HL-60 (cell line): ENCODE measurements around the gene TGM1.

Experiments
- DNase-seq, 2 experiments: peaks; one replicate each; pipeline ENCODE4 v3.0.0-alpha.2; 2010 to 2020; ENCODE audit warnings: low read depth in 1 of 2, low spot score in 1 of 2
- H3K27ac ChIP-seq: fragments of 250-450 bp; sonication (Bioruptor Pico); replicated peaks from 2 replicates; pipeline ENCODE4 v1.5.1; 2020; ENCODE audit warnings: mild to moderate bottlenecking, moderate library complexity
- H3K27me3 ChIP-seq: fragments of 250-450 bp; sonication (Bioruptor Pico); 2 replicates; pipeline ENCODE4 v1.5.1; 2021; ENCODE audit warnings: mild to moderate bottlenecking, moderate library complexity; ENCODE audit not compliant: insufficient read depth, poor library complexity, severe bottlenecking
- H3K4me3 ChIP-seq: replicated peaks from 2 replicates; pipeline ENCODE4 v1.5.1; 2011; ENCODE audit warnings: mild to moderate bottlenecking, control low read depth, low read length; ENCODE audit not compliant: insufficient read depth
- CTCF ChIP-seq: IDR thresholded peaks from one replicate; pipeline ENCODE4 v1.5.1; 2011; ENCODE audit warnings: low read length, control low read depth, inconsistent platforms; ENCODE audit not compliant: insufficient read depth
- GABPA ChIP-seq: IDR thresholded peaks from 2 replicates; pipeline ENCODE4 v1.6.1; 2012; ENCODE audit warnings: low read depth
- POLR2AphosphoS5 ChIP-seq: IDR thresholded peaks from 2 replicates; pipeline ENCODE4 v1.6.1; 2012; ENCODE audit warnings: low read depth
- REST ChIP-seq: IDR thresholded peaks from 2 replicates; pipeline ENCODE4 v1.6.1; 2012; ENCODE audit warnings: low read depth; ENCODE audit not compliant: insufficient replicate concordance
- SPI1 ChIP-seq: IDR thresholded peaks from 2 replicates; pipeline ENCODE4 v1.6.1; 2012; ENCODE audit warnings: low read depth, mild to moderate bottlenecking, borderline replicate concordance

The TGM1 gene

GRCh38 chr14:24263848-24264247 is 871 bp upstream of the TGM1 start:
- TF ChIP-seq GABPA (no peak), SPI1 (no peak), REST (no peak), POLR2AphosphoS5 (no peak), CTCF (no peak)
- Histone ChIP-seq H3K27me3 (no peaks in the 10 kb centered on the region), H3K27ac (no peak overlapping the region), H3K4me3 (no peak overlapping the region)
- no peak for DNase-seq

- no peak for TF ChIP-seq SPI1
- no peak for TF ChIP-seq GABPA
- TF ChIP-seq POLR2AphosphoS5: no peak
- no peak for TF ChIP-seq CTCF
- no peak for TF ChIP-seq REST
- H3K27me3 ChIP-seq: no peaks in the 10 kb centered on the region
- no peak for DNase-seq
- H3K4me3 ChIP-seq: no peak overlapping the region
- no peak overlapping the region for H3K27ac ChIP-seq
Measured at GRCh38 chr14:24261969-24262327, 1.0 kb downstream of the TGM1 start.

GRCh38 chr14:24261256-24261968 is 1.6 kb downstream of the TGM1 start:
- H3K27ac ChIP-seq: no peak overlapping the region
- H3K4me3 ChIP-seq: no peak overlapping the region
- no peaks in the 10 kb centered on the region for H3K27me3 ChIP-seq
- TF ChIP-seq GABPA (no peak), CTCF (no peak), REST (no peak)
- no peak for DNase-seq
